H1 (cell line): Measurements from ENCODE around the gene TLR2. TPM values are rescaled to one million over a fixed set of nuclear protein-coding genes. Genes with fewer than 3 reads are reported as not detected.

ENCODE experiments used
- CTCF ChIA-PET: fragments of 300-600 bp; sonication (Branson Sonifier 250); formaldehyde crosslinking; loops from one replicate; lab custom pipeline; 2021; ENCODE audit not compliant: partially characterized antibody; lab: Charles Lee
- POLR2A ChIA-PET: fragments of 300-600 bp; sonication (Branson Sonifier 250); formaldehyde crosslinking; loops from one replicate; lab custom pipeline; 2021; ENCODE audit warnings: inconsistent platforms; ENCODE audit not compliant: partially characterized antibody; lab: Charles Lee
- DNase-seq, 2 experiments: peaks; one replicate each; pipeline versions ENCODE4 v3.0.0 to v3.0.0-alpha.2; 2010 to 2022; ENCODE audit warnings: low spot score in 2 of 2, low read depth in 1 of 2, mixed read lengths in 1 of 2
- FAIRE-seq: peaks from 2 replicates; lab custom pipeline; 2011; peaks lifted over from hg19 to GRCh38; lab: Jason Lieb, UNC
- H2AFZ ChIP-seq: 2 replicates; pipeline ENCODE4 v1.8.1; 2012; ENCODE audit warnings: low read length, inconsistent platforms
- H2AK5ac ChIP-seq: 2 replicates; pipeline ENCODE4 v1.6.1; 2013; ENCODE audit warnings: low read depth, low read length
- H2BK120ac ChIP-seq: replicated peaks from 2 replicates; pipeline ENCODE3; 2013; ENCODE audit warnings: low read depth, low read length, inconsistent platforms
- H2BK12ac ChIP-seq: 2 replicates; pipeline ENCODE4 v1.6.1; 2013; ENCODE audit warnings: low read depth, low read length
- H2BK15ac ChIP-seq: 2 replicates; pipeline ENCODE4 v1.6.1; 2013; ENCODE audit warnings: low read length
- H2BK20ac ChIP-seq: 2 replicates; pipeline ENCODE4 v1.6.1; 2013; ENCODE audit warnings: low read length
- H2BK5ac ChIP-seq: 2 replicates; pipeline ENCODE4 v1.6.1; 2013; ENCODE audit warnings: low read depth, low read length
- H3K14ac ChIP-seq: 2 replicates; pipeline ENCODE4 v1.6.1; 2013; ENCODE audit warnings: inconsistent platforms; ENCODE audit not compliant: insufficient read length
- H3K18ac ChIP-seq: 2 replicates; pipeline ENCODE4 v1.6.1; 2013; ENCODE audit warnings: low read length; ENCODE audit errors: extremely low read depth
- H3K23ac ChIP-seq: 2 replicates; pipeline ENCODE4 v1.6.1; 2013; ENCODE audit warnings: inconsistent platforms; ENCODE audit not compliant: insufficient read length
- H3K23me2 ChIP-seq: 2 replicates; pipeline ENCODE4 v1.6.1; 2013; ENCODE audit warnings: low read depth, low read length
- H3K27ac ChIP-seq: 2 replicates; pipeline ENCODE4 v1.6.1; 2011; ENCODE audit warnings: low read depth, low read length, inconsistent platforms
- H3K27me3 ChIP-seq, 4 experiments: replicated peaks in 1 of 4; 1 replicate in 1 of 4; 2 replicates in 3 of 4; pipeline versions ENCODE4 v1.6.1 to v1.8.1; 2011 to 2013; ENCODE audit warnings: low read length in 3 of 4, mild to moderate bottlenecking in 3 of 4, inconsistent platforms in 2 of 4, mixed read lengths in 2 of 4, moderate library complexity in 1 of 4; ENCODE audit not compliant: control insufficient read depth in 3 of 4, insufficient read depth in 3 of 4; ENCODE audit errors: extremely low read depth in 1 of 4
- H3K36me3 ChIP-seq, 4 experiments: 2 replicates each; pipeline versions ENCODE4 v1.6.1 to v1.8.1; 2011 to 2013; ENCODE audit warnings: mild to moderate bottlenecking in 4 of 4, low read length in 3 of 4, moderate library complexity in 2 of 4, control low read depth in 1 of 4, inconsistent platforms in 1 of 4; ENCODE audit not compliant: insufficient read depth in 4 of 4, control insufficient read depth in 2 of 4
- H3K4ac ChIP-seq: replicated peaks from 2 replicates; pipeline ENCODE3; 2013; ENCODE audit warnings: low read length, low read depth, mixed read lengths, inconsistent platforms; ENCODE audit not compliant: insufficient read length
- H3K4me1 ChIP-seq, 4 experiments: replicated peaks in 1 of 4; 1 replicate in 1 of 4; 2 replicates in 3 of 4; pipeline versions ENCODE4 v1.6.1 to v1.8.1; 2011 to 2013; ENCODE audit warnings: low read length in 3 of 4, inconsistent platforms in 2 of 4, mixed read lengths in 1 of 4; ENCODE audit not compliant: insufficient read depth in 4 of 4, control insufficient read depth in 3 of 4
- H3K4me2 ChIP-seq, 2 experiments: 2 replicates each; pipeline versions ENCODE4 v1.6.1 to v1.8.1; 2011 to 2013; ENCODE audit warnings: low read depth in 2 of 2, low read length in 2 of 2, control low read depth in 1 of 2, inconsistent platforms in 1 of 2, mild to moderate bottlenecking in 1 of 2; ENCODE audit not compliant: insufficient read depth in 1 of 2
- H3K4me3 ChIP-seq, 4 experiments: fragments of 200-600, 300-600 bp in 1 of 4; sonication (generic), shearing (Covaris generic), sonication (Bioruptor Twin) in 1 of 4; 2 replicates each; pipeline versions ENCODE4 v1.5.1 to v1.8.1; 2011 to 2016; ENCODE audit warnings: low read length in 4 of 4, low read depth in 3 of 4, control low read depth in 2 of 4, inconsistent platforms in 2 of 4, mild to moderate bottlenecking in 2 of 4, mixed read lengths in 1 of 4, moderate library complexity in 1 of 4; ENCODE audit not compliant: insufficient read depth in 2 of 4; ENCODE audit errors: extremely low read depth in 1 of 4
- H3K56ac ChIP-seq: replicated peaks from 2 replicates; pipeline ENCODE3; 2013; ENCODE audit warnings: low read depth, mild to moderate bottlenecking, mixed read lengths, low read length, inconsistent platforms; ENCODE audit not compliant: insufficient read length
- H3K79me1 ChIP-seq: 2 replicates; pipeline ENCODE4 v1.6.1; 2013; ENCODE audit warnings: low read depth, low read length, control low read depth
- H3K79me2 ChIP-seq, 2 experiments: 2 replicates each; pipeline versions ENCODE4 v1.6.1 to v1.8.1; 2012 to 2013; ENCODE audit warnings: low read length in 2 of 2, mild to moderate bottlenecking in 2 of 2, inconsistent platforms in 1 of 2; ENCODE audit not compliant: insufficient read depth in 2 of 2, control insufficient read depth in 1 of 2
- H3K9ac ChIP-seq, 4 experiments: replicated peaks in 1 of 4; 1 replicate in 1 of 4; 2 replicates in 3 of 4; pipeline versions ENCODE4 v1.6.1 to v1.8.1; 2011 to 2013; ENCODE audit warnings: low read depth in 3 of 4, low read length in 3 of 4, control low read depth in 2 of 4, mild to moderate bottlenecking in 2 of 4, moderate library complexity in 2 of 4, inconsistent platforms in 1 of 4; ENCODE audit errors: extremely low read depth in 1 of 4
- H3K9me3 ChIP-seq, 2 experiments: 2 replicates each; pipeline versions ENCODE4 v1.6.1 to v1.8.1; 2012 to 2013; ENCODE audit warnings: mild to moderate bottlenecking in 2 of 2, moderate library complexity in 2 of 2, control low read depth in 1 of 2, inconsistent platforms in 1 of 2, low read depth in 1 of 2, low read length in 1 of 2, mixed read lengths in 1 of 2; ENCODE audit not compliant: insufficient read depth in 2 of 2
- H4K20me1 ChIP-seq, 2 experiments: replicated peaks in 1 of 2; 2 replicates each; pipeline versions ENCODE3 to v1.8.1; 2011 to 2013; ENCODE audit warnings: inconsistent platforms in 2 of 2, low read length in 2 of 2, mild to moderate bottlenecking in 1 of 2; ENCODE audit not compliant: insufficient read depth in 2 of 2, control insufficient read depth in 1 of 2
- H4K5ac ChIP-seq: 2 replicates; pipeline ENCODE4 v1.6.1; 2013; ENCODE audit warnings: low read length, low read depth, mixed read lengths, inconsistent platforms; ENCODE audit not compliant: insufficient read length
- H4K8ac ChIP-seq: 2 replicates; pipeline ENCODE4 v1.8.0; 2013; ENCODE audit warnings: mild to moderate bottlenecking, moderate library complexity, low read length, inconsistent platforms; ENCODE audit not compliant: insufficient read depth; ENCODE audit errors: extremely low read depth
- H4K91ac ChIP-seq: replicated peaks from 2 replicates; pipeline ENCODE3; 2013; ENCODE audit warnings: low read length, mixed read lengths, inconsistent platforms; ENCODE audit not compliant: insufficient read length
- KDM5A ChIP-seq: fragments of 200-600 bp; IDR thresholded peaks from 2 replicates; pipeline ENCODE4 v1.7.1; 2012; ENCODE audit warnings: mild to moderate bottlenecking, low read length, inconsistent platforms, mixed read lengths
- SRF ChIP-seq: IDR thresholded peaks from 2 replicates; pipeline ENCODE4 v1.6.1; 2011; ENCODE audit warnings: mild to moderate bottlenecking, low read depth, low read length, moderate library complexity
- WGBS, 2 experiments: shearing (Covaris generic) in 1 of 2; methylation state at CpG; one replicate each; pipeline versions ENCODE4 v1.1.6 to v1.1.7; 2013 to 2015; ENCODE audit warnings: low lambda C conversion rate in 2 of 2, mixed read lengths in 2 of 2, inconsistent platforms in 1 of 2, low coverage in 1 of 2, missing lambda C conversion rate in 1 of 2; ENCODE audit not compliant: insufficient replicate concordance in 2 of 2, insufficient coverage in 1 of 2, insufficient read length in 1 of 2; ENCODE audit errors: extremely low coverage in 1 of 2, missing lambda C conversion rate in 1 of 2; 5-methylcytosine and 5-hydroxymethylcytosine counted together
- polyA plus RNA-seq, 7 experiments: library from polyadenylated mRNA; depleted of rRNA in 3 of 7; stranded (reverse) in 5 of 7; unstranded in 2 of 7; fragments of >200 nt in 5 of 7; fragments of 200-250 nt in 2 of 7; gene quantifications; 1 replicate in 5 of 7; 2 replicates in 1 of 7; 4 replicates in 1 of 7; pipeline versions ENCODE4 v1.2.1 to v1.2.3, GENCODE V29; 2011 to 2013; ENCODE audit warnings: missing spikeins in 2 of 7, mixed read lengths in 2 of 7
- total RNA-seq: library from RNA; stranded (reverse); fragmentation: NEBNext Ultra II Directional; extraction: Animal tissue kit (Norgen Biotek cat#: 25700); gene quantifications from 2 replicates; pipeline ENCODE4 v1.2.1, GENCODE V29; 2021

Gene TLR2
- total and polyA plus RNA-seq, 2 of the 8 experiments (the other 6 are each of a cell fraction or from before 2014, with no cell fraction given): 1.3 TPM

DNA sequence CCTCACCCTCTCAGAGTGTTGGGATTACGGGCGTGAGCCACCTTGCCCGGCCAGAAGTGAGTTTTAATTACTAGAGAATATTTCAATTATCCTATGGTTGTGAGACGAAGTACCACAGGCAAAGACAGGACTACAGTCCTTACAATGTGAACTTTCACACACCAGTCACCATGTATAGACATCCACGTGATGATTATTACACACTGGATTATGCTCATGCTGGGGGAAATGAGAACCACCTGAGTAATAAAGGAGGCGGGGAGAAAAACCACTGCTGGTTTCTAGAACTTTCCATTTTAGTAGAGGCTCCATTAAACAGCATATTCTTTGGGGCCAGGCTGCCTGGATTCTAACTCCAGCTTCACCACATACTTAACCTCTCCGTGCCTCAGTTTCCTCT is 42.5 kb upstream of the TLR2 start:
- Histone ChIP-seq H3K36me3 (peaks cover 0 to 5% (median under 1%) of the 10 kb centered on the region in 4 experiments; a peak in 1 of 8 replicates), H3K4me2 (no peak overlapping the region), H3K18ac (no peak overlapping the region), H3K56ac (no peak overlapping the region), H2AFZ (no peak overlapping the region), H3K9me3 (peaks cover 0 to 3% of the 10 kb centered on the region in 2 experiments; a peak in 1 of 4 replicates), H2BK12ac (no peak overlapping the region), H3K79me2 (no peaks in the 10 kb centered on the region), H4K8ac (no peak overlapping the region), H2BK20ac (no peak overlapping the region), H3K9ac (no peak overlapping the region), H2BK120ac (no peak overlapping the region), H3K27me3 (no peaks in the 10 kb centered on the region), H2AK5ac (no peak overlapping the region), H3K23ac (no peak overlapping the region), H4K5ac (no peak overlapping the region), H3K14ac (no peak overlapping the region), H3K27ac (no peak overlapping the region), H4K91ac (no peak overlapping the region), H2BK5ac (no peak overlapping the region), H3K23me2 (no peaks in the 10 kb centered on the region), H3K4me1 (peaks cover 0 to 7% (median 0%) of the 10 kb centered on the region in 4 experiments; a peak in 3 of 7 replicates), H3K79me1 (no peaks in the 10 kb centered on the region), H4K20me1 (no peaks in the 10 kb centered on the region), H3K4me3 (no peak overlapping the region), H3K4ac (no peak overlapping the region), H2BK15ac (no peak overlapping the region)
- POLR2A ChIA-PET: no interaction called here
- DNase-seq (no peak), FAIRE-seq (no peak)
- WGBS, 2 experiments: 82% methylated on average over 7 of the region's 7 CpGs; no CpG with 5 or more reads in 1 of the 2 experiments
- CTCF ChIA-PET: interaction anchor here (0.9 to 1.5 kb wide), 3 partner anchors 9 to 43 kb away, joined by 3 to 5 read pairs (median 4); partner anchors contain the start of gene TLR2
- TF ChIP-seq SRF (no peak), KDM5A (no peak)
